IMR-90 (cell line): ENCODE results near the gene GPR35. TPM values are rescaled to one million over a fixed set of nuclear protein-coding genes. Genes with fewer than 3 reads are reported as not detected.

Experiments
- ATAC-seq: fragments of 200-7000 bp; cut with Tn5 transposase; 2 replicates; pipeline ENCODE4 v1.9.1; 2020; ENCODE audit warnings: low read depth, mild to moderate bottlenecking, moderate library complexity
- BruUV-seq: library from RNA; stranded (reverse); fragments of 400-500 nt; replicated peaks from 2 replicates; lab custom pipeline; 2021; lab: Mats Ljungman, UMichigan
- CTCF ChIA-PET: fragments of 300-600 bp; formaldehyde crosslinking; extraction: SDS; loops from one replicate; lab custom pipeline; 2021; ENCODE audit warnings: antibody characterized with exemption; lab: Yijun Ruan, JAX
- POLR2A ChIA-PET: fragments of 300-600 bp; sonication (Branson Sonifier 250); formaldehyde crosslinking; loops from one replicate; lab custom pipeline; 2022; ENCODE audit warnings: antibody characterized with exemption; ENCODE audit not compliant: unreplicated experiment; lab: Charles Lee
- DNase-seq: peaks from one replicate; pipeline ENCODE4 v3.0.0; 2013
- H2AFZ ChIP-seq: replicated peaks from 2 replicates; pipeline ENCODE3; 2013; ENCODE audit warnings: low read length, mild to moderate bottlenecking; ENCODE audit not compliant: poor library complexity
- H2AK5ac ChIP-seq: 2 replicates; pipeline ENCODE4 v1.6.1; 2013; ENCODE audit warnings: low read depth, low read length, inconsistent platforms
- H2AK9ac ChIP-seq: replicated peaks from 2 replicates; pipeline ENCODE3; 2013; ENCODE audit warnings: mild to moderate bottlenecking, low read depth, low read length, moderate library complexity; ENCODE audit not compliant: poor library complexity
- H2BK120ac ChIP-seq: 2 replicates; pipeline ENCODE4 v1.6.1; 2013; ENCODE audit warnings: low read depth, low read length, inconsistent platforms
- H2BK15ac ChIP-seq: 3 replicates; pipeline ENCODE4 v1.6.1; 2013; ENCODE audit warnings: low read depth, low read length, inconsistent platforms
- H2BK20ac ChIP-seq: 2 replicates; pipeline ENCODE4 v1.6.1; 2013; ENCODE audit warnings: low read depth, mild to moderate bottlenecking, inconsistent platforms, low read length, moderate library complexity
- H2BK5ac ChIP-seq: 2 replicates; pipeline ENCODE4 v1.6.1; 2013; ENCODE audit warnings: mild to moderate bottlenecking, low read depth, low read length, inconsistent platforms; ENCODE audit not compliant: poor library complexity, severe bottlenecking
- H3K14ac ChIP-seq: replicated peaks from 2 replicates; pipeline ENCODE4 v1.6.1; 2013; ENCODE audit warnings: low read depth, low read length, inconsistent platforms
- H3K18ac ChIP-seq: 2 replicates; pipeline ENCODE4 v1.6.1; 2013; ENCODE audit warnings: low read depth, low read length, control low read depth
- H3K23ac ChIP-seq: 2 replicates; pipeline ENCODE4 v1.6.1; 2013; ENCODE audit warnings: low read depth, low read length, inconsistent platforms
- H3K27ac ChIP-seq: 2 replicates; pipeline ENCODE4 v1.5.1; 2013; ENCODE audit warnings: mild to moderate bottlenecking, control low read depth, low read length; ENCODE audit not compliant: insufficient read depth
- H3K27me3 ChIP-seq: 2 replicates; pipeline ENCODE4 v1.6.1; 2013; ENCODE audit warnings: low read length; ENCODE audit not compliant: control insufficient read depth, insufficient read depth
- H3K36me3 ChIP-seq: 2 replicates; pipeline ENCODE4 v1.6.1; 2013; ENCODE audit warnings: low read length, mixed read lengths; ENCODE audit not compliant: control insufficient read depth, insufficient read depth
- H3K4ac ChIP-seq: 2 replicates; pipeline ENCODE4 v1.6.1; 2013; ENCODE audit warnings: low read depth, low read length, inconsistent platforms
- H3K4me1 ChIP-seq: 2 replicates; pipeline ENCODE4 v1.6.1; 2013; ENCODE audit warnings: low read length, mixed read lengths; ENCODE audit not compliant: control insufficient read depth, insufficient read depth
- H3K4me2 ChIP-seq: 2 replicates; pipeline ENCODE4 v1.6.1; 2013; ENCODE audit warnings: low read depth, mild to moderate bottlenecking, control low read depth, low read length, moderate library complexity
- H3K4me3 ChIP-seq: 2 replicates; pipeline ENCODE4 v1.5.1; 2013; ENCODE audit warnings: low read depth, mild to moderate bottlenecking, control low read depth, low read length, moderate library complexity; ENCODE audit not compliant: insufficient read depth
- H3K56ac ChIP-seq: 2 replicates; pipeline ENCODE4 v1.6.1; 2013; ENCODE audit warnings: low read length, inconsistent platforms; ENCODE audit not compliant: insufficient read depth; ENCODE audit errors: extremely low read depth
- H3K79me1 ChIP-seq, 2 experiments: 2 replicates each; pipeline ENCODE4 v1.6.1; 2013; ENCODE audit warnings: low read length in 2 of 2, inconsistent platforms in 1 of 2, low read depth in 1 of 2
- H3K9ac ChIP-seq: 2 replicates; pipeline ENCODE4 v1.6.1; 2013; ENCODE audit warnings: low read depth, low read length, control low read depth
- H3K9me1 ChIP-seq: 2 replicates; pipeline ENCODE4 v1.6.1; 2013; ENCODE audit warnings: low read length, inconsistent platforms; ENCODE audit not compliant: insufficient read depth
- H3K9me3 ChIP-seq: 2 replicates; pipeline ENCODE4 v1.6.1; 2013; ENCODE audit warnings: low read length; ENCODE audit not compliant: control insufficient read depth, insufficient read depth
- H4K20me1 ChIP-seq: 2 replicates; pipeline ENCODE4 v1.6.1; 2013; ENCODE audit warnings: low read length, inconsistent platforms; ENCODE audit not compliant: insufficient read depth
- H4K5ac ChIP-seq: 2 replicates; pipeline ENCODE4 v1.6.1; 2013; ENCODE audit warnings: mild to moderate bottlenecking, low read depth, low read length, control low read depth
- H4K8ac ChIP-seq, 2 experiments: 2 replicates each; pipeline ENCODE4 v1.6.1; 2013; ENCODE audit warnings: low read depth in 2 of 2, low read length in 2 of 2, control low read depth in 1 of 2, inconsistent platforms in 1 of 2
- H4K91ac ChIP-seq: 2 replicates; pipeline ENCODE4 v1.6.1; 2013; ENCODE audit warnings: low read depth, low read length, inconsistent platforms; ENCODE audit not compliant: insufficient read depth
- BHLHE40 ChIP-seq: fragments of 150-350 bp; IDR thresholded peaks from 2 replicates; pipeline ENCODE4 v1.6.1; 2016; ENCODE audit warnings: mild to moderate bottlenecking, low read depth, low read length
- CEBPB ChIP-seq: IDR thresholded peaks from 2 replicates; pipeline ENCODE4 v1.6.1; 2012; ENCODE audit warnings: low read depth, low read length, improper control_type of control experiment
- CHD1 ChIP-seq: IDR thresholded peaks from 2 replicates; pipeline ENCODE4 v1.6.1; 2012; ENCODE audit warnings: low read depth, low read length, improper control_type of control experiment
- FOS ChIP-seq: fragments of 150-350 bp; IDR thresholded peaks from 2 replicates; pipeline ENCODE4 v1.6.1; 2016; ENCODE audit warnings: low read depth, low read length
- MXI1 ChIP-seq: IDR thresholded peaks from 2 replicates; pipeline ENCODE4 v1.6.1; 2012; ENCODE audit warnings: low read depth, mild to moderate bottlenecking, low read length, moderate library complexity, borderline replicate concordance
- POLR2A ChIP-seq: IDR thresholded peaks from 2 replicates; pipeline ENCODE4 v1.6.1; 2012; ENCODE audit warnings: mild to moderate bottlenecking, low read depth, low read length
- RFX5 ChIP-seq: IDR thresholded peaks from 2 replicates; pipeline ENCODE4 v1.8.0; 2012; ENCODE audit warnings: low read depth, mild to moderate bottlenecking, low read length, moderate library complexity
- WGBS, 2 experiments: methylation state at CpG; one replicate each; pipeline versions ENCODE4 v1.1.5 to v1.1.7; 2013; ENCODE audit warnings: missing lambda C conversion rate in 2 of 2; ENCODE audit not compliant: insufficient read length in 1 of 2; ENCODE audit errors: extremely low coverage in 2 of 2; 5-methylcytosine and 5-hydroxymethylcytosine counted together
- dilution Hi-C: fragments of 300-500 bp; cut with HindIII; formaldehyde crosslinking; loops from one replicate; pipeline ENCODE4 v1.14.3; 2018; ENCODE audit warnings: low sequenced_read_pairs; ENCODE audit not compliant: unreplicated experiment
- in situ Hi-C: fragments of 300-500 bp; cut with MboI; formaldehyde crosslinking; loops from 3 replicates; pipeline ENCODE4 v1.14.3; 2019; ENCODE audit warnings: low sequenced_read_pairs, inconsistent platforms, mixed read lengths
- intact Hi-C: fragments of 100-400 bp; cut with micrococcal nuclease; formaldehyde crosslinking; loops from 2 replicates; pipeline ENCODE4 v1.10.0; 2022
- polyA plus RNA-seq, 3 experiments: library from polyadenylated mRNA; depleted of rRNA; stranded (reverse); fragments of >200 nt; gene quantifications; 2 replicates each; pipeline ENCODE4 v1.2.3, GENCODE V29; 2012; ENCODE audit warnings: low replicate concordance in 1 of 3
- total RNA-seq: library from RNA; depleted of rRNA; stranded (reverse); fragments of >200 nt; gene quantifications from 2 replicates; pipeline ENCODE4 v1.2.3, GENCODE V29; 2012
- TF ChIP-seq, protein P1 (sequence below): fragments of 150-350 bp; IDR thresholded peaks from 2 replicates; pipeline ENCODE4 v1.6.1; 2016; ENCODE audit warnings: low read depth, mild to moderate bottlenecking, low read length, moderate library complexity, borderline replicate concordance

The GPR35 gene
- total and polyA plus RNA-seq, 2 of the 4 experiments (the other 2 are of a cell fraction), result 0.31 TPM; not detected in 1

DNA sequence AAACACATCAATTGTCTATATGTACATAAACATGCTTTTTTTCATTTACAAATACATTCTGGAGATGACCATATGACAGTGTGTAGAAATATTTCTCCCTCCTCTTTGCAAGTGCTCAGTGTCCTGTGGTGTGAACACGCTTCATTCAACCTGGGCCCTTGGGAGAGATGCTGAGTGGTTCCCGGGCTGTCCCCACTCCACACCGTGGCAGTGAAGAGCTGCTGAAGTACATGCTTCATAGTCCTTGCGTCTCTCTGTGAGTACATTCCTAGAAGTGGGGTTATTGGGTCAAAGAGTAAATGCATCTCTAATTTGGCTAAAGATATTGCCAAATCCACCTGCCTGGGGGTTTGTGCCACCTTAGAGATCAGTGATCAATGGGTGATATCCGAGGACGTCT is 6.5 kb upstream of the GPR35 start:
- ATAC-seq (no peak), DNase-seq (no peak)
- no peak overlapping the region for H4K91ac ChIP-seq
- no peak overlapping the region for H3K56ac ChIP-seq
- H2AK5ac ChIP-seq, result no peak overlapping the region
- H3K27ac ChIP-seq, result no peak overlapping the region
- TF ChIP-seq BHLHE40, result no peak
- TF ChIP-seq CEBPB, result no peak
- no peak for TF ChIP-seq POLR2A
- TF ChIP-seq CHD1, result no peak
- no peak for TF ChIP-seq MXI1
- TF ChIP-seq RFX5, result no peak
- TF ChIP-seq FOS, result no peak
- TF ChIP-seq, protein P1, sequence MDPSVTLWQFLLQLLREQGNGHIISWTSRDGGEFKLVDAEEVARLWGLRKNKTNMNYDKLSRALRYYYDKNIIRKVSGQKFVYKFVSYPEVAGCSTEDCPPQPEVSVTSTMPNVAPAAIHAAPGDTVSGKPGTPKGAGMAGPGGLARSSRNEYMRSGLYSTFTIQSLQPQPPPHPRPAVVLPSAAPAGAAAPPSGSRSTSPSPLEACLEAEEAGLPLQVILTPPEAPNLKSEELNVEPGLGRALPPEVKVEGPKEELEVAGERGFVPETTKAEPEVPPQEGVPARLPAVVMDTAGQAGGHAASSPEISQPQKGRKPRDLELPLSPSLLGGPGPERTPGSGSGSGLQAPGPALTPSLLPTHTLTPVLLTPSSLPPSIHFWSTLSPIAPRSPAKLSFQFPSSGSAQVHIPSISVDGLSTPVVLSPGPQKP, result no peak
- H3K27me3 ChIP-seq, result no peaks in the 10 kb centered on the region
- ChIA-PET CTCF (no interaction called here), POLR2A (no interaction called here)
- H3K4me1 ChIP-seq, result no peaks in the 10 kb centered on the region
- H3K4me3 ChIP-seq, result no peak overlapping the region
- H3K18ac ChIP-seq, result no peak overlapping the region
- no peak overlapping the region for H3K23ac ChIP-seq
- no peak overlapping the region for H2BK20ac ChIP-seq
- H2BK5ac ChIP-seq, result no peak overlapping the region
- H2BK120ac ChIP-seq, result no peak overlapping the region
- no peak overlapping the region for H3K14ac ChIP-seq
- no peak overlapping the region for H4K5ac ChIP-seq
- no peak overlapping the region for H3K4ac ChIP-seq
- WGBS, 2 experiments, result 83% methylated on average over 2 of the region's 6 CpGs; no CpG with 5 or more reads in 1 of the 2 experiments
- in situ Hi-C loops (no loop called here), intact Hi-C loops (no loop called here), dilution Hi-C loops (no loop called here)
- no TSS peak for BruUV-seq
- no peaks in the 10 kb centered on the region; the same call in none of the 2 replicates for H3K9me3 ChIP-seq
- H2AK9ac ChIP-seq, result no peak overlapping the region
- no peak overlapping the region for H2BK15ac ChIP-seq
- no peaks in the 10 kb centered on the region for H3K36me3 ChIP-seq
- H3K9me1 ChIP-seq, result no peaks in the 10 kb centered on the region
- no peak overlapping the region for H3K4me2 ChIP-seq
- no peak overlapping the region for H4K8ac ChIP-seq
- no peak overlapping the region for H2AFZ ChIP-seq
- H3K9ac ChIP-seq, result no peak overlapping the region
- H3K79me1 ChIP-seq, result no peaks in the 10 kb centered on the region
- no peaks in the 10 kb centered on the region for H4K20me1 ChIP-seq
